HG02973 (cell line): ENCODE results near the gene VRK1.

Source experiments
- ATAC-seq: cut with Tn5 transposase; IDR thresholded peaks from one replicate; pipeline ENCODE4 v1.9.1; 2021; ENCODE audit warnings: moderate library complexity; ENCODE audit not compliant: unreplicated experiment

VRK1 gene

DNA sequence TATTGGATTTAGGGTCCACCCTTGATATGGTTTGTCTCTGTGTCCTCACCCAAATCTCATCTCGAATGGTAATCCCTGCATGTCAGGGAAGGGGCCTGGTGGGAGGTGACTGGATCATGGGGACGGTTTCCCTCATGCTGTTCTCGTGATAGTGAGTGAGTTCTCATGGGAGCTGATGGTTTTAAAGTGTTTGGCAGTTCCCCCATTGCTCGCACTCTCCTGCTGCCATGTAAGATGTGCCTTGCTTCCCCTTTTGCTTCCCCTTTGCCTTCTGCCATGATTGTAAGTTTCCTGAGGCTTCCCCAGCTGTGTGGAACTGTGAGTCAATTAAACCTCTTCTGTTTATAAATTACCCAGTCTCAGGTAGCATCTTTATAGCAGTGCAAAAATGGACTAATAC is 118.3 kb downstream of the VRK1 start:
- no peak for ATAC-seq

DNA sequence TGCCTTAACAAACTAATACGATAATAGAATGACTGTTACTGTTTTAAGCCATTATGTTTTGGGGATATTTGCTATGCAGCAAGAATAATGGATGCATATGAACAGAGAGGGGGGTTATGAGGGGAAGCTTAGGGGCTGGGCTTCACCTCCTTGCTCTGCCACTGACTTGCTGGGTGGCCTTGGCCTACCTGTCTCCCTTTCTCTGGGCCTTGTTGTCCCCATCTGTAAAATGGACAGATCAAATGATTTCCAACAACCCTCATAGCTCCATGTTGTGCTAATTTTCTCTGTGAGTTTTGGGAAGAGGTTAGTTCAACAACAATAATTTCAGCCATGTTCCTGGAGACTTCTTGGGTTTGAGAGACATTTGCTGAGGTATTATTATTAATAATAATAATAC is 119.6 kb downstream of the VRK1 start:
- ATAC-seq = no peak

DNA sequence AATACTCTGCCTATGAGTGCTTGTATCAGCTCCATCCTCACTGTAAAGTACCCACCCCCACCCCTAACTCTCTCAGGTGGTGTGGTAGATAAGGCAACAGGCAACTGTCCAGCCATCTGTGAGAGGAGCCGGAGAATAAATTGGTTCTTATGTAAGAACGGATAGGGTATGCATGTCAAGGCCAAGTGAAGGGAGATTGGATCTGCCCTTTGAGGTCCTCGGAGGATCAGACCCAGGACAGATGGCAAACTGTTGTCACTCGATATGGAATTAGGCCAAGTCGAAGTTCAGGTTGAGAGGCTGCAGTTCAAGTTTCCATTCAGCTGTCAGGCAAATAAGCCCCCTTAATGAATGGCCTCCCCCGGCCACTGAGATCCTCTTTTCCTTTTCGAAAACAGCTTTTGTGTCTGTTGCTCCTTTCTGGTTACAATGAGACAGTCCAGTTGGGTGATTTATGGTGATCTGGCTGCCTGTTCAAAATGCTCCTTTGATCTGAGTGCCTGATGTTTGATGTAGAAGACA is 120.3 kb downstream of the VRK1 start:
- no peak for ATAC-seq

DNA sequence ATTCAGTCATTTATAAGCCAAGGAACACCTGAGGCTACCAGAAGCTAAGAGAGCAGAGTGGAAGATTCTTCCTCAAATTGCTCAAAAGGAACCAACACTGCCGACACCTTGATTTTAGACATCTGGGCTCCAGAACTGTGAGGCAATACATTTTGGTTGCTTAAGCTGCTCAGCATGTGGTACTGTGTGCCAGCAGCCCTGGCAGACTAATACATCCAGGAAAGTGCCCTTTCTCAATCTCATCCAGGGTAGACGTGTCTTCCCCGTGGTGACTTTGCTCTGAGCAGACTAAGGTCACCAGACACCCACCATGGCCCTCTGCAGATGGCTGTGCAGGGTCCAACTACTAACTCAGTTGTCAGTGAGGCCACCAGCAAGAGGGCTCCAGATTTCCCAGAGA is 122.8 kb downstream of the VRK1 start:
- no peak for ATAC-seq

DNA sequence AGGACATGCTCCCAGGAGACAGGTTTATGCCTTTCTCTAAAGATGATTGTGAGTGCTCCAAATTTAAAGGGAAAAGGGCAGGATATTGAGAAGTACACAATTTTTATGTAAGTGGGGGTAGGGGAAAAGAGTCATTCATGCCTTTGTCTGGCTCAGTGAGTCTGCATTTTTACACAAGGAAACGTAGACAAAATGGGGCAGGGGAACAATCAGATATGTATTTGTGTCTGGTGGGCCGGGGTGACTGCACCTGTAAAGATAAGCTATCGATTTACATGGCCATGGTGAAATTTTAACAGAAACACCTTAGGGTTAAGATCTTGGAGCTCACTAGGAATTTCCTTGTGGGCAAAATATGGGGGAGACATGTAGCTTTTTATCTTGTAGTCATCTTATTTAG is 123.6 kb downstream of the VRK1 start:
- ATAC-seq = no peak

DNA sequence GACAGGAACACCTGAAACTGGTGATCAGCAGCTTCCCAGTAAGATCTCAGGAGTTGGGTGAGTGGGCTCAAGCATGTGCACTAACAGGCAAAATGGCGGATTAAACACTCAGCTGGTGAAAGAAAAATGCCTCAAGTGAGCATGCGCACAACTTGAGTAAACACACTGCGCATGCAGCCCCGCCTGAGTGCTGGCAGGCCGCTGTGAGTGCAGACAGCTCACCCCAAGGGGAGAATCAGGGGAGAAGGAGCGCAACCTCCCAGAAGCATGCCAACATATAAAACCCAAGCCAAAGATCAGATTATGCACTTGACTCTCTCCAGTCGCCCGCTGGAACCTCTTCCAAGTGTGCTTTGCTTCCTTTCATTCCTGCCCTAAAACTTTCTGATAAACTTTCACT is 125.8 kb downstream of the VRK1 start:
- ATAC-seq = no peak

DNA sequence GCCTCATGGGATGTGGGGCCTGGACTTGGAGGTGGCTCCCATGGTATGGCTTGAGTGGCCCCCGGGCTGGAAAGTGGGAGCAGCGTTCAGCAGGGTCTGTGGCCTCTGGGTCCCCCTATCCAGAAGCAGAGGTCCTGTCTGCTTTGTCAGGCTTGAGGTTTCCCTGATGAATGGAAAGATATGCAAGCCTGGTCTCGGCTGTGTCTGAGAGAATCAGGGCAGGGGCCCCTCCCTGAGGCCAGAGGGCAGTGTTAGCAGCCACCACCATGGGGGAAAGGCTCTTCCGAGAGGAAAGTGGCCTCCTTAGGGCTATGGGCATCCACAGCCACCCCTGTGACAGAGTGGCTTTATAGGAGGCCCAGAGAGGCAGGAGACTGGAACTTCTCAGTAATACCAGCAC is 128.2 kb downstream of the VRK1 start:
- ATAC-seq = no peak

DNA sequence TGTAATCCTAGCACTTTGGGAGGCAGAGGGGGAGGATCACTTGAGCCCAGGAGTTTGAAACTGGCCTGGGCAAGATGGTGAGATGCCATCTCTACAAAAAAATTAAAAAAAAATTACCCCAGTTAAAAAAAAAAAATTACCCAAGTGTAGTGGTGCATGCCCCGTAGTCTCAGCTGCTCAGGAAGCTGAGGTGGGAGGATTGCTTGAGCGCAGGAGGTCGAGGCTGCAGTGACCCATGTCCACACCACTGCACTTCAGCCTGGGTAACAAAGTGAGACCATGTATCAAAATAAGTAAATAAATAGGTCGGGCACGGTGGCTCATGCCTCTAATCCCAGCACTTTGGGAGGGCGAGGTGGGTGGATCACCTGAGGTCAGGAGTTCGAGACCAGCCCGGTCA is 128.8 kb downstream of the VRK1 start:
- ATAC-seq = no peak

DNA sequence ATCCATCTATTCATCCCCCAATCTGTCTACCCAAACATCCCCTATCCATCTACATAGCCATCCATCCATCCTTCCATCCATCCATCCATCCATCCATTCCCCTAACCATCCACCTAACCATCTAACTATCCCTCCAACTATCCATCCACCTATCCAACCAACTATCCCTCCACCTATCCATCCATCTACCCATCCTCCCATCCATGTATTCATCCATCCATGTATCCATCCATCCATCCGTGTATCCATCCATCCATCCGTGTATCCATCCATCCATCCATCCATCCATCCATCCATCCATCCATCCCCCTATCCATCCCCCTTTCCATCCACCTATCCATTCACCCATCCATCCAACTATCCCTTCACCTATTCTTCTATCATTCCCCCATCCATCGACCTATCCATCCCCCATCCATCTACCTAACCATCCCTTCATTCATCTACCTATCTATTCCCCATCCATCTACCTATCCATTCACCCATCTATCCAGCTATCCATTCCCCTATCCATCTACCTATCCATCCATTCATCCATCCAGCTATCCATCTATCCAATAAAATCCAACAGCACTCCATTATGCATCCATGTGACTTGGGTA is 131.7 kb downstream of the VRK1 start:
- ATAC-seq = no peak

DNA sequence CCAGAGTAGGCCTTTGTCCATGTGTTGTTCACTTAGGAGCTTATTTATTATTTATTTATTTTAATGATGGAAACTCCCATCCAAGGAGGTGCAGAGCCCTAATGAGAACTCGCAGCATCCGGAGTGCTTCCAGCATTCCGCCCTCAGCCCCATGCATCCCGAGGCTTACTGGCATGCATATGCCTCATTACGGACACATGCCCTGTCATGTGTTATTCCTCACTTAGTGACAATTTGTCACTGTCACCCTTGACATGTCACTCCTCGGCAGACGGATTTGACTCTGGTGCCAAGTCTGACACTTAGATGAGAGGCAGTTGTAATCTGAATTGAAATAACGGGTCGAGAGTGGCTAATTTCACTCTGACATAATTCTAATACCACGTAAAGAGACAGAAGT is 132.8 kb downstream of the VRK1 start:
- no peak for ATAC-seq

DNA sequence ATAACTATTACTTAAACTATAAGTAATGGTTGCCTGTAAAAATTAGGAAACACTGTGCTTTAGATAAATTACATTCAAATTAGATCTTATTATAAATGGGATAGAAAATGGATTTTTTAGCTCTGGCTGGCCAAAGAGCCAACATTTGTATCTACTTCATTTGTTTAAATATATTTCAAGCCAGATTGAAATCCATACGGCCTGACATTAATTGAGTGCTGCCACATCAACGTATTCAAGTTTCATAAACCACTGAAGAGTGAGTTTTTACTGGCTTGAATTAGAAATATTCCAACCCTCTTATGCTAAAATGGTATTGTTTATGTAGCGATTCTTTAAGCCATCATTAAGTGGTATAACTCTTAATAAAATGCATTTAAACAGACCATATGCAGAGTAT is 133.3 kb downstream of the VRK1 start:
- no peak for ATAC-seq
